ENCODE results near the gene PGBD1. TPM values are rescaled to one million over a fixed set of nuclear protein-coding genes. Genes with fewer than 3 reads are reported as not detected.
A peak's percentile ranks its signal among the peaks of the same experiment; 100 is the strongest.

The PGBD1 gene
- polyA plus RNA-seq, 1 of the 3 experiments (the other 2 are of a cell fraction), result 2.5 TPM

- no peak overlapping the region for H3K4me2 ChIP-seq
- H3K27me3 ChIP-seq (ENCODE audit: insufficient read depth), result no peaks in the 10 kb centered on the region
- 75% methylated on average over 7 of the region's 7 CpGs for WGBS (ENCODE audit: low lambda C conversion rate)
- no peak overlapping the region for H3K9ac ChIP-seq
- peaks cover 4% of the 10 kb centered on the region for H3K9me3 ChIP-seq
- H3K4me1 ChIP-seq (ENCODE audit: control insufficient read depth in 1 of 2, insufficient read depth in 2 of 2, low read depth in 1 of 2, low read length in 1 of 2), result peaks cover 0 to 4% of the 10 kb centered on the region in 2 experiments; a peak in 1 of 4 replicates
- no peak overlapping the region for H2AFZ ChIP-seq (ENCODE audit: low read depth)
- H3K79me2 ChIP-seq (ENCODE audit: insufficient read depth), result no peaks in the 10 kb centered on the region
- H3F3A ChIP-seq (replicated peaks; ENCODE audit: insufficient read depth), result no peaks in the 10 kb centered on the region
- no peaks in the 10 kb centered on the region for H4K20me1 ChIP-seq (ENCODE audit: insufficient read depth)
- ChIA-PET POLR2A (no interaction called here), CTCF (no interaction called here)
- H3K27ac ChIP-seq (ENCODE audit: low read depth in 2 of 2, low read length in 1 of 2), result no peak overlapping the region
- peak overlapping the region in 1 of 2 experiments; percentile 3; a peak in 1 of 4 replicates for H3K4me3 ChIP-seq (ENCODE audit: low read depth in 2 of 2, low read length in 1 of 2)
- H3K36me3 ChIP-seq (replicated peaks in 1 of 2; ENCODE audit: control insufficient read depth in 1 of 2, insufficient read depth in 2 of 2, low read length in 1 of 2), result peaks cover 6 to 11% of the 10 kb centered on the region in 2 experiments
- TF ChIP-seq NRF1 (IDR thresholded peaks at IDR 0.05; ENCODE audit: low read depth, low read length), result no peak
- TF ChIP-seq PBX3 (IDR thresholded peaks at IDR 0.05), result no peak
- no peak for TF ChIP-seq IRF3 (IDR thresholded peaks at IDR 0.05; ENCODE audit: low read depth, low read length)
- TF ChIP-seq CTCF (IDR thresholded peaks at IDR 0.05), result no peak
- no peak for TF ChIP-seq RCOR1 (IDR thresholded peaks at IDR 0.05; ENCODE audit: low read length)
- TF ChIP-seq CHD2 (IDR thresholded peaks at IDR 0.05; ENCODE audit: low read length, partially characterized antibody), result no peak
- TF ChIP-seq USF1 (IDR thresholded peaks at IDR 0.05; ENCODE audit: borderline replicate concordance, low read depth), result no peak
- no peak for TF ChIP-seq TAF1 (IDR thresholded peaks at IDR 0.05; ENCODE audit: borderline replicate concordance, low read depth, low read length)
- TF ChIP-seq MEF2A (IDR thresholded peaks at IDR 0.05; ENCODE audit: borderline replicate concordance, low read depth), result no peak
- no peak for TF ChIP-seq POLR2AphosphoS5 (IDR thresholded peaks at IDR 0.05; ENCODE audit: low read depth, low read length)
- no peak for TF ChIP-seq RAD21 (IDR thresholded peaks at IDR 0.05; ENCODE audit: low read length)
- TF ChIP-seq FOXJ3 (CRISPR knock-in tag; IDR thresholded peaks at IDR 0.05), result no peak
- no peak for TF ChIP-seq RXRA (IDR thresholded peaks at IDR 0.05; ENCODE audit: borderline replicate concordance, low read depth)
- no peak for TF ChIP-seq SIN3A (IDR thresholded peaks at IDR 0.05; ENCODE audit: borderline replicate concordance, low read depth, low read length)
- TF ChIP-seq SMC3 (IDR thresholded peaks at IDR 0.05; ENCODE audit: low read depth, low read length), result no peak
- TF ChIP-seq TCF12 (IDR thresholded peaks at IDR 0.05), result no peak
- no peak for TF ChIP-seq TEAD4 (IDR thresholded peaks at IDR 0.05; ENCODE audit: borderline replicate concordance, insufficient read depth)
- no peak for TF ChIP-seq ELF1 (IDR thresholded peaks at IDR 0.05)
- no peak for TF ChIP-seq YY1 (IDR thresholded peaks at IDR 0.05; ENCODE audit: low read depth)
- H3K9me2 ChIP-seq, result no peaks in the 10 kb centered on the region
- no peak for DNase-seq
Observed at GRCh38 chr6:28326371-28326948, 45.1 kb downstream of the PGBD1 start.
